PC-3 (cell line): ENCODE measurements around the gene CFAP46.

Source experiments
- CTCF ChIP-seq: fragments of 300-600 bp; sonication (generic); conservative IDR thresholded peaks from 2 replicates; pipeline ENCODE4 v1.5.1; 2017; ENCODE audit warnings: antibody characterized with exemption, low read depth, mild to moderate bottlenecking, low read length
- EZH2phosphoT487 ChIP-seq: fragments of 300-600 bp; sonication (generic); IDR thresholded peaks from 2 replicates; pipeline ENCODE4 v1.6.1; 2018; ENCODE audit warnings: mild to moderate bottlenecking, antibody characterized with exemption, low read length, borderline replicate concordance

GRCh38 chr10:132793213-132793612, 149.2 kb downstream of the CFAP46 start:
- no peak for TF ChIP-seq CTCF
- no peak for TF ChIP-seq EZH2phosphoT487
